ENCODE data around the gene KIF26A. TPM values are rescaled to one million over a fixed set of nuclear protein-coding genes. Genes with fewer than 3 reads are reported as not detected.

The KIF26A gene
- polyA plus RNA-seq, 1 donor from 2014 or later = 11.2 TPM

DNA sequence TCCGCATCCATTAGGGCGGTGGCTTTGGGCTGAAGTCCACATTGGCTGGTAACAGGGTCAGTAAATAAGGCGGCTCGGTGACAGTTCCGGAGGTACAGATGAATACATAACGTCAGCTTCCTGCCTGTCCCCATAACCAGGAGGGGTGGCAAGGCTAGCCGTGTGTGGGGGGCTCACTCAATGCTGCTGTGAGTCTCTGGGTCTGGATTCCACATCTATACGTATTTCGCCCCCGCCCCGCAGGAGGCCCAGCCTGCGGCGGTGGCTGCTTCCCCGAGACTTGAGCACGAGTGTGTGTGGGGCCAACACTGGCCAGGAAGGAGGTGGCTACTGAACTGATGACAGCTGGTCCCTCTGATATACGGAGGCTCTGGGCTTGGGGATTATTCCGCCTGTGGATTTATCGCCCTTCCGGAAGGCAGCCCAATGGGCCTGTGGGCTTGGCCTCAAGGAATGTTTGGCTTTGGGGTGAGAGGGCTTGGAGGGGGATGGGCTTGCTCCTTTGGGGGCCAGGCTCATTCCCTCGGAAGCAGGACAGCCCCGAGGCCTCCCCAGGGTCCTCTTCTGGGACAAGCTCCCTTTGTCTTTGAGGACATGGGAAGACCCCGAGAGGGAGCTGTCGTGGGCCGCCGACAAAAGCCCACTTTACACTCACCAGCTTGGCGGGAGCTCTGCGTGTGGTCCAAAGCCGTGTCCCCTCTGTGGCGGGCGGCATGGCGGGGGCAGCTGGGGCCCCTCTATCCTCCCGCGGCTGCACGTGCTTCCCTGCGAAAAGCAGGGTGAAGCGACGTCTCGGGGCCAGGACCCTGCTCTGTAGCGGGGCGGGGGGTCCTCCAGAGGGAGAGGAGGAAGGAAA is 82.1 kb downstream of the KIF26A start:
- Histone ChIP-seq H4K20me1 (ENCODE audit: insufficient read depth) (no peaks in the 10 kb centered on the region), H3K27me3 (ENCODE audit: insufficient read depth, low read depth, low read length) (no peaks in the 10 kb centered on the region), H3K4me2 (ENCODE audit: low read length) (no peak overlapping the region), H3K9me3 (ENCODE audit: low read length) (no peaks in the 10 kb centered on the region), H3K9ac (ENCODE audit: low read length) (no peak overlapping the region), H3K27ac (ENCODE audit: low read length) (no peak overlapping the region), H3K9me2 (ENCODE audit: insufficient read depth, low read length) (no peaks in the 10 kb centered on the region), H3K79me2 (replicated peaks; ENCODE audit: insufficient read depth, low read length) (no peaks in the 10 kb centered on the region), H3K4me3 (ENCODE audit: low read length) (no peak overlapping the region), H3K36me3 (ENCODE audit: insufficient read depth, low read length) (no peaks in the 10 kb centered on the region), H2AFZ (ENCODE audit: low read depth, low read length) (no peak overlapping the region), H3F3A (ENCODE audit: insufficient read depth, low read length, poor library complexity, severe bottlenecking) (no peaks in the 10 kb centered on the region)
- TF ChIP-seq TAF1 (IDR thresholded peaks at IDR 0.05; ENCODE audit: low read depth) (no peak), MXI1 (conservative IDR thresholded peaks at IDR 0.05; ENCODE audit: poor library complexity, severe bottlenecking) (no peak), EP300 (conservative IDR thresholded peaks at IDR 0.05; ENCODE audit: poor library complexity, severe bottlenecking) (no peak), SMC3 (conservative IDR thresholded peaks at IDR 0.05; ENCODE audit: poor library complexity) (no peak), POLR2AphosphoS5 (IDR thresholded peaks at IDR 0.05) (no peak), RAD21 (conservative IDR thresholded peaks at IDR 0.05) (no peak), EZH2 (IDR thresholded peaks at IDR 0.05; ENCODE audit: borderline replicate concordance, insufficient read depth, low read length, poor library complexity, severe bottlenecking) (no peak)
- TF ChIP-seq, protein P1, sequence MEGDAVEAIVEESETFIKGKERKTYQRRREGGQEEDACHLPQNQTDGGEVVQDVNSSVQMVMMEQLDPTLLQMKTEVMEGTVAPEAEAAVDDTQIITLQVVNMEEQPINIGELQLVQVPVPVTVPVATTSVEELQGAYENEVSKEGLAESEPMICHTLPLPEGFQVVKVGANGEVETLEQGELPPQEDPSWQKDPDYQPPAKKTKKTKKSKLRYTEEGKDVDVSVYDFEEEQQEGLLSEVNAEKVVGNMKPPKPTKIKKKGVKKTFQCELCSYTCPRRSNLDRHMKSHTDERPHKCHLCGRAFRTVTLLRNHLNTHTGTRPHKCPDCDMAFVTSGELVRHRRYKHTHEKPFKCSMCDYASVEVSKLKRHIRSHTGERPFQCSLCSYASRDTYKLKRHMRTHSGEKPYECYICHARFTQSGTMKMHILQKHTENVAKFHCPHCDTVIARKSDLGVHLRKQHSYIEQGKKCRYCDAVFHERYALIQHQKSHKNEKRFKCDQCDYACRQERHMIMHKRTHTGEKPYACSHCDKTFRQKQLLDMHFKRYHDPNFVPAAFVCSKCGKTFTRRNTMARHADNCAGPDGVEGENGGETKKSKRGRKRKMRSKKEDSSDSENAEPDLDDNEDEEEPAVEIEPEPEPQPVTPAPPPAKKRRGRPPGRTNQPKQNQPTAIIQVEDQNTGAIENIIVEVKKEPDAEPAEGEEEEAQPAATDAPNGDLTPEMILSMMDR (IDR thresholded peaks at IDR 0.05; ENCODE audit: poor library complexity, severe bottlenecking) = no peak
- TF ChIP-seq, protein P2, sequence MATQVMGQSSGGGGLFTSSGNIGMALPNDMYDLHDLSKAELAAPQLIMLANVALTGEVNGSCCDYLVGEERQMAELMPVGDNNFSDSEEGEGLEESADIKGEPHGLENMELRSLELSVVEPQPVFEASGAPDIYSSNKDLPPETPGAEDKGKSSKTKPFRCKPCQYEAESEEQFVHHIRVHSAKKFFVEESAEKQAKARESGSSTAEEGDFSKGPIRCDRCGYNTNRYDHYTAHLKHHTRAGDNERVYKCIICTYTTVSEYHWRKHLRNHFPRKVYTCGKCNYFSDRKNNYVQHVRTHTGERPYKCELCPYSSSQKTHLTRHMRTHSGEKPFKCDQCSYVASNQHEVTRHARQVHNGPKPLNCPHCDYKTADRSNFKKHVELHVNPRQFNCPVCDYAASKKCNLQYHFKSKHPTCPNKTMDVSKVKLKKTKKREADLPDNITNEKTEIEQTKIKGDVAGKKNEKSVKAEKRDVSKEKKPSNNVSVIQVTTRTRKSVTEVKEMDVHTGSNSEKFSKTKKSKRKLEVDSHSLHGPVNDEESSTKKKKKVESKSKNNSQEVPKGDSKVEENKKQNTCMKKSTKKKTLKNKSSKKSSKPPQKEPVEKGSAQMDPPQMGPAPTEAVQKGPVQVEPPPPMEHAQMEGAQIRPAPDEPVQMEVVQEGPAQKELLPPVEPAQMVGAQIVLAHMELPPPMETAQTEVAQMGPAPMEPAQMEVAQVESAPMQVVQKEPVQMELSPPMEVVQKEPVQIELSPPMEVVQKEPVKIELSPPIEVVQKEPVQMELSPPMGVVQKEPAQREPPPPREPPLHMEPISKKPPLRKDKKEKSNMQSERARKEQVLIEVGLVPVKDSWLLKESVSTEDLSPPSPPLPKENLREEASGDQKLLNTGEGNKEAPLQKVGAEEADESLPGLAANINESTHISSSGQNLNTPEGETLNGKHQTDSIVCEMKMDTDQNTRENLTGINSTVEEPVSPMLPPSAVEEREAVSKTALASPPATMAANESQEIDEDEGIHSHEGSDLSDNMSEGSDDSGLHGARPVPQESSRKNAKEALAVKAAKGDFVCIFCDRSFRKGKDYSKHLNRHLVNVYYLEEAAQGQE (IDR thresholded peaks at IDR 0.05; ENCODE audit: borderline replicate concordance) = no peak

DNA sequence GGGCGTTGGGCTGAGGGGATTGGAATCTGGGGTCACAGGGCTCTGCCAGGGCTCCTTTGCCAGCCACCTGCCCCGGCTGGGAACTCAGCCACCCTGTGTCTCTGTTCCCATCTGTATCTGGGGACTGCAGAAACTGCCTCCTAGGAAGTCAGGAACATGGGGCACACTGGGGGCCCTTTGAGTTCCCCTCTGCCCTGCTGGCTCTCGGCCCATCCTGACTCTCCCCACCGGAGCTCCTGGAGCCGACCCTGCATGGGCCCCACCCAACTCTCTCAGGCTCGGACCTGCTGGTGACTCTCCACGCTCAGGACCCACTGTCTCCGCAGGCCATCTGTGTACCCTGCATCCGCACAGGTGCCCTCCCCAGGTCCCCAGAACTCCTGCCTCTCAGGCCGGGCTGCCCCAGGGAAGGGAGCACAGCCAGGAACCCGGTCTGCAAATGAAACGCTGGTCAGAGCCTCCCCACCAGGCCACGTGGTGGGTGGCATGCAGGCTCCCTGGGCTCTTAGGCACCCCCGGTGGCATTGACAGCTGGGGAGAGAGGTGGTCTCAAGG is 82.8 kb downstream of the KIF26A start:
- no peaks in the 10 kb centered on the region for H3K27me3 ChIP-seq (ENCODE audit: insufficient read depth, low read depth, low read length)
- H3K9me3 ChIP-seq (ENCODE audit: low read length) = no peaks in the 10 kb centered on the region
- H3K4me2 ChIP-seq (ENCODE audit: low read length) = no peak overlapping the region
- H4K20me1 ChIP-seq (ENCODE audit: insufficient read depth) = no peaks in the 10 kb centered on the region
- H2AFZ ChIP-seq (ENCODE audit: low read depth, low read length) = no peak overlapping the region
- no peaks in the 10 kb centered on the region for H3K36me3 ChIP-seq (ENCODE audit: insufficient read depth, low read length)
- H3K27ac ChIP-seq (ENCODE audit: low read length) = no peak overlapping the region
- H3F3A ChIP-seq (ENCODE audit: insufficient read depth, low read length, poor library complexity, severe bottlenecking) = no peaks in the 10 kb centered on the region
- no peak overlapping the region for H3K4me3 ChIP-seq (ENCODE audit: low read length)
- H3K9me2 ChIP-seq (ENCODE audit: insufficient read depth, low read length) = no peaks in the 10 kb centered on the region
- TF ChIP-seq SMC3 (conservative IDR thresholded peaks at IDR 0.05; ENCODE audit: poor library complexity) = no peak
- TF ChIP-seq POLR2AphosphoS5 (IDR thresholded peaks at IDR 0.05) = no peak
- no peak for TF ChIP-seq EZH2 (IDR thresholded peaks at IDR 0.05; ENCODE audit: borderline replicate concordance, insufficient read depth, low read length, poor library complexity, severe bottlenecking)
- TF ChIP-seq, protein P2 (IDR thresholded peaks at IDR 0.05; ENCODE audit: borderline replicate concordance) = no peak
- TF ChIP-seq, protein P1 (IDR thresholded peaks at IDR 0.05; ENCODE audit: poor library complexity, severe bottlenecking) = no peak
- H3K79me2 ChIP-seq (replicated peaks; ENCODE audit: insufficient read depth, low read length) = no peaks in the 10 kb centered on the region
- H3K9ac ChIP-seq (ENCODE audit: low read length) = no peak overlapping the region
